ENCODE results near the gene MAFF.
A peak's percentile ranks its signal among the peaks of the same experiment; 100 is the strongest.

The MAFF gene

GRCh38 chr22:38199826-38200559 lies 1.8 kb upstream of the MAFF start:
- TF ChIP-seq CTCF (conservative IDR thresholded peaks at IDR 0.05; ENCODE audit: low read length), result no peak
- DNase-seq (ENCODE audit: low read depth), result no peak
- H3K4me3 ChIP-seq (ENCODE audit: low read length), result no peak overlapping the region

GRCh38 chr22:38201371-38201710 lies 453 bp upstream of the MAFF start:
- DNase-seq (ENCODE audit: low read depth), result no peak
- peak overlapping the region; percentile 59 for H3K4me3 ChIP-seq (ENCODE audit: low read length)
- no peak for TF ChIP-seq CTCF (conservative IDR thresholded peaks at IDR 0.05; ENCODE audit: low read length)

- DNase-seq (ENCODE audit: low read depth), result peak; percentile 90
- peak overlapping the region; percentile 84 for H3K4me3 ChIP-seq (ENCODE audit: low read length)
- TF ChIP-seq CTCF (conservative IDR thresholded peaks at IDR 0.05; ENCODE audit: low read length), result no peak
These were observed 769 bp downstream of the MAFF start for GRCh38 chr22:38202437-38203089.

GRCh38 chr22:38203090-38203810 lies 1.5 kb downstream of the MAFF start:
- H3K4me3 ChIP-seq (ENCODE audit: low read length), result peak overlapping the region; percentile 84
- TF ChIP-seq CTCF (conservative IDR thresholded peaks at IDR 0.05; ENCODE audit: low read length), result no peak
- no peak for DNase-seq (ENCODE audit: low read depth)

GRCh38 chr22:38203855-38204514 lies 2.2 kb downstream of the MAFF start:
- no peak for TF ChIP-seq CTCF (conservative IDR thresholded peaks at IDR 0.05; ENCODE audit: low read length)
- DNase-seq (ENCODE audit: low read depth), result no peak
- peak overlapping the region; percentile 84 for H3K4me3 ChIP-seq (ENCODE audit: low read length)

GRCh38 chr22:38204784-38205183 lies 3.0 kb downstream of the MAFF start:
- H3K4me3 ChIP-seq (ENCODE audit: low read length), result peak overlapping the region; percentile 15
- no peak for DNase-seq (ENCODE audit: low read depth)
- TF ChIP-seq CTCF (conservative IDR thresholded peaks at IDR 0.05; ENCODE audit: low read length), result no peak

Measured in AG10803 (cell line).